ENCODE results near the gene SYT12. TPM values are rescaled to one million over a fixed set of nuclear protein-coding genes. Genes with fewer than 3 reads are reported as not detected.

SYT12 gene
- total RNA-seq, 1 donor from 2014 or later = 0.40 TPM

DNA sequence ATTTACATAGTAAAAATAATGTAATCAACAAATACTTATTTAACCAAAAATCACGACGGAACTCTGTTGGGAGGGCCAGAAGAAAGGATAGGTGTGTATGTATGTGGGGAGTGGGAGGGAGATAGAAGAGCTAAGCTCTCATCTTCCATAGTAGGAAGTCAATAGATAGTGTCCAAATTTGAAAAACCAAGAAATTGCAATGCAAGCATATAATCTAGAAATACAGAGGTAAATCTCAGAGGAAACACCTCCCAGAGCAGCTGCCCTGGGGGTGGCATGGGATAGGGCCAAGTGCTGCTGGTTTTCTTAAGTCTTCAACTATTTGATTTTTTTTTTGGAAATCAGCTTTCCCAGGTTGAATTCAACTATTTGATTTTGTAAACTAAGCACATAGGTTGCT, 30.9 kb upstream of the SYT12 start:
- DNase-seq (ENCODE audit: low spot score in 2 of 2, unreplicated experiment in 2 of 2) = no peak
- Mint-ChIP-seq H3K36me3 (no peaks in the 10 kb centered on the region), H3K4me3 (no peak overlapping the region), H3K27me3 (ENCODE audit: low read depth) (peaks cover 2% of the 10 kb centered on the region), H3K9me3 (no peaks in the 10 kb centered on the region), H3K27ac (no peak overlapping the region), H3K4me1 (peaks cover 4% of the 10 kb centered on the region)
- TF ChIP-seq, protein P1, sequence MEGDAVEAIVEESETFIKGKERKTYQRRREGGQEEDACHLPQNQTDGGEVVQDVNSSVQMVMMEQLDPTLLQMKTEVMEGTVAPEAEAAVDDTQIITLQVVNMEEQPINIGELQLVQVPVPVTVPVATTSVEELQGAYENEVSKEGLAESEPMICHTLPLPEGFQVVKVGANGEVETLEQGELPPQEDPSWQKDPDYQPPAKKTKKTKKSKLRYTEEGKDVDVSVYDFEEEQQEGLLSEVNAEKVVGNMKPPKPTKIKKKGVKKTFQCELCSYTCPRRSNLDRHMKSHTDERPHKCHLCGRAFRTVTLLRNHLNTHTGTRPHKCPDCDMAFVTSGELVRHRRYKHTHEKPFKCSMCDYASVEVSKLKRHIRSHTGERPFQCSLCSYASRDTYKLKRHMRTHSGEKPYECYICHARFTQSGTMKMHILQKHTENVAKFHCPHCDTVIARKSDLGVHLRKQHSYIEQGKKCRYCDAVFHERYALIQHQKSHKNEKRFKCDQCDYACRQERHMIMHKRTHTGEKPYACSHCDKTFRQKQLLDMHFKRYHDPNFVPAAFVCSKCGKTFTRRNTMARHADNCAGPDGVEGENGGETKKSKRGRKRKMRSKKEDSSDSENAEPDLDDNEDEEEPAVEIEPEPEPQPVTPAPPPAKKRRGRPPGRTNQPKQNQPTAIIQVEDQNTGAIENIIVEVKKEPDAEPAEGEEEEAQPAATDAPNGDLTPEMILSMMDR (IDR thresholded peaks at IDR 0.05; ENCODE audit: unreplicated experiment) = no peak

DNA sequence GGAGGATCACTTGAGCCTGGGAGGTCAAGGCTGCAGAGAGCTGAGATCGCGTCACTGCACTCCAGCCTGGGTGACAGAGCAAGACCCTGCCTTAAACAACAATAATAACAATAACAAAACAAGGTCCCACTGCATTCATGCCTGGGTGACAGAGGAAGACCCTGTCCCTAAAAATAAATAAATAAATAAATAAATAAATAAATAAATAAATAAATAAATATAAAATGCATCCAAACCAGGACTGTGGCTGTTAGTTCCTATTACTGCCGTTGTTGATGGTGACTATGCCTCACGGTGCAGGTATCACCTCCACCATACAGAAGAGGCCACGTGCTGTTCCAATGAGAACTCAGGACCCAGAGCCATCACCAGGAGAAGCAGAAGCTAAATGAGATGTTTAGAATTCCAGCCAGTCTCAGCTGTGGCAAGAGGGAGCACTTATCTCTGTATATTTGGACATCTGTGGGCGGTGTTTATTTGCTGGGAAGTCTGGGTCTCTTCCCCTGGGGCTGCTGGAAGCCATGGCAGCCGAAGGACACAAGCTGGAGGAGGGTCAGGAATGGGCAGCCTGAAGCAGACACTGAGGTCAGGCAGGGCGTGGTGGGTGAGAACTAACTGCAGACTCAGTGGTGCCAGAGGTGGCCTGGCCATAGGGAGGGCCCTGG, 26.2 kb upstream of the SYT12 start:
- Mint-ChIP-seq H3K9me3 (no peaks in the 10 kb centered on the region), H3K4me1 (peaks cover 5% of the 10 kb centered on the region), H3K36me3 (no peaks in the 10 kb centered on the region), H3K27me3 (ENCODE audit: low read depth) (peaks cover 2% of the 10 kb centered on the region), H3K27ac (peak overlapping the region; percentile 60), H3K4me3 (no peak overlapping the region)
- DNase-seq (ENCODE audit: low spot score in 2 of 2, unreplicated experiment in 2 of 2) = no peak
- TF ChIP-seq, protein P1 (IDR thresholded peaks at IDR 0.05; ENCODE audit: unreplicated experiment) = no peak

DNA sequence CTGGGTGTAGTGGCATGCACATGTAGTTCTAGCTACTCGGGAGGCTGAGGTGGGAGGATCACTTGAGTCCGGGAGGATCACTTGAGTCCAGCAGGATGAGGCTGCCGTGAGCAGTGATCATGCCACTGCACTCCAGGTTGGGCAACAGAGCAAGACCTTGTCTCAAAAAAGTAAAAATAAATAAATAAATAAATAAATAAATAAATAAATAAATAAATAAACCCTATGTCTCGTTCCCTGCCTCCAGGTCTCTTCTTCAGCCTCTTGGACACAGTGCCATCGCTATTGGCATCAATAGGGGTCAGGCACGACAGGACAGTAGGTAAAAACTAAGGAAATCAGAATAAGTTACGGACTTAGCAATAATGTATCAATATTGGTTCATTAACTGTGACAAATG, 23.4 kb upstream of the SYT12 start:
- Mint-ChIP-seq H3K36me3 (no peaks in the 10 kb centered on the region), H3K27ac (no peak overlapping the region), H3K4me3 (no peak overlapping the region), H3K4me1 (peaks cover 12% of the 10 kb centered on the region), H3K27me3 (ENCODE audit: low read depth) (no peaks in the 10 kb centered on the region), H3K9me3 (no peaks in the 10 kb centered on the region)
- TF ChIP-seq, protein P1 (IDR thresholded peaks at IDR 0.05; ENCODE audit: unreplicated experiment) = no peak
- no peak for DNase-seq (ENCODE audit: low spot score in 2 of 2, unreplicated experiment in 2 of 2)

DNA sequence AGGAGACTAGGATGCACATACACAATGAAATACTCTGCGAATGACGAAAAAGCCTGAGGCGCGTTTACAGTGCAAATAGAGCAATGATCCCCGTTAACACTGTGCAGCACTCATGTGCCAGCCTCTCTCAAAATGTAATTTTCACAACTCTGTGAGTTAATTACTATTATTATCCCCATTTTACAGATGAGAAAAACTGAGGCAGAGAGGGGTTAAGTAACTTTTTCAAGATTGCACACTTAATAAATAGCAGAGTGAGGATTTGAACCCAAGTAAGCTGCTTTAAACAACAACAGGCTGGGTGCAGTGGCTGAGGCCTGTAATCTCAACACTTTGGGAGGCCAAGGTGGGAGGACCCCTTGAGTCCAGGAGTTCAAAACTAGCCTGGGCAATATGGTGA, 21.6 kb upstream of the SYT12 start:
- Mint-ChIP-seq H3K4me3 (no peak overlapping the region), H3K4me1 (peaks cover 12% of the 10 kb centered on the region), H3K27ac (no peak overlapping the region), H3K9me3 (no peaks in the 10 kb centered on the region), H3K36me3 (no peaks in the 10 kb centered on the region), H3K27me3 (ENCODE audit: low read depth) (no peaks in the 10 kb centered on the region)
- TF ChIP-seq, protein P1 (IDR thresholded peaks at IDR 0.05; ENCODE audit: unreplicated experiment) = no peak
- DNase-seq (ENCODE audit: low spot score in 2 of 2, unreplicated experiment in 2 of 2) = no peak

DNA sequence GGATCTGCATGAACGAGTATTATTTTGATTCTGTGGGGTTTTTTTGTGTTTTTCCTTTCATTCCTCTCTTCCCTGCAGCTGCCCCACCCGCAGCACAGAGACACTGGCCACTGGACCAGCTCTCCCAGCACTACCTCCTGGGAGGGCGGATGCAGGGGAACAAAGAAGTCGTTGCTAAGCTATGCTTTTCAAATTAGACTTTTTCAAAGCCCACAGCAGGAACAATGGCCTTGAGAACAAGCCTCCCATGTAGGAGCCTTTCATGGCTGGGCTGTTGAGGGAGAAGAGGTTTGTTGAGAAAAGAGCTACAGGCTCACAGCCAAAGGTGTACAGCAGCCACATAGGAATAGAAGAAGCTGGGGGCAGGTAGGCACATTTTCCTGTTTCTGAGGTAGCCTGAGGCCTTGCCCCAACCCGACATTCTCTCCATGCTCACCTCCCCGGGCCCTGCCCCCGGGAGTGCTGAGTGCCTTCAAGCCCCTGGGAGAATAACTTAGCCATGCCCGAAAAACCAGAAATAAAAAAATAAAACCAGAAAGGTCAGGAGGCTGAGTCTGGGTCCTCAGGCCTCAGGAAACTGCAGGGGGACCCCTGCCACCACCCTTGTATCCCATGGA, 20.5 kb upstream of the SYT12 start:
- H3K4me3 Mint-ChIP-seq = no peak overlapping the region
- H3K4me1 Mint-ChIP-seq = peaks cover 6% of the 10 kb centered on the region
- no peak overlapping the region for H3K27ac Mint-ChIP-seq
- TF ChIP-seq, protein P1 (IDR thresholded peaks at IDR 0.05; ENCODE audit: unreplicated experiment) = no peak
- DNase-seq (ENCODE audit: low spot score in 2 of 2, unreplicated experiment in 2 of 2) = no peak
- H3K36me3 Mint-ChIP-seq = no peaks in the 10 kb centered on the region
- H3K27me3 Mint-ChIP-seq (ENCODE audit: low read depth) = no peaks in the 10 kb centered on the region
- no peaks in the 10 kb centered on the region for H3K9me3 Mint-ChIP-seq
